AG09309 (cell line): ENCODE results near the gene ZEB2.
A peak's percentile ranks its signal among the peaks of the same experiment; 100 is the strongest.

Experiments
- DNase-seq: peaks from one replicate; pipeline ENCODE4 v3.0.0-alpha.2; 2010; ENCODE audit warnings: low read depth
- H3K4me3 ChIP-seq: 2 replicates; pipeline ENCODE4 v1.5.1; 2011; ENCODE audit warnings: mild to moderate bottlenecking, low read depth, low read length, moderate library complexity; ENCODE audit not compliant: control insufficient read depth
- CTCF ChIP-seq: IDR thresholded peaks from 2 replicates; pipeline ENCODE4 v1.5.1; 2011; ENCODE audit warnings: mild to moderate bottlenecking, low read depth, low read length, inconsistent platforms; ENCODE audit not compliant: insufficient read depth, control insufficient read depth; ENCODE audit errors: missing control alignments

Gene ZEB2

DNA sequence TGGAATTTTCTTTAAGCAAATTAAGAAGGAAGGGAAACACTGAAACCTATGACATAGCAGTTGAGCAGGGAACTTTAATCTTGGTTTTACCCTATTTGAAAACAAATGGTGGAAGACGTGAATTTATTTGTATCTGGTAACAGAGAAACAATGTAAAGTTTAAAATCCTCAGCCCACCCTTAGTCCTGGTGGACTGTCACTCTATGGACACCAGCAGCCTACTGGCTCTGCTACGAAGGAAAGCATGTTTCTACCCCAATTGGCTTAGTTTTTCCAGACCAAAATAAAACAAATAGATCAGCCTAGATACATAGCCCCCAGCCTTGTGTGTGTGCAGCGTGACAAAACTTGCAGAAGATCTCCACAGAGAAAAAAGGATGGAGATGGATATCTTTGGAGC is 7.4 kb downstream of the ZEB2 start:
- no peak for DNase-seq
- H3K4me3 ChIP-seq: no peak overlapping the region

GRCh38 chr2:144511937-144512336 is 8.0 kb downstream of the ZEB2 start:
- H3K4me3 ChIP-seq: no peak overlapping the region
- TF ChIP-seq CTCF: no peak
- no peak for DNase-seq

More for the DNA sequence above, 7.4 kb downstream of the ZEB2 start:
- no peak for TF ChIP-seq CTCF

GRCh38 chr2:144511226-144511810 is 8.6 kb downstream of the ZEB2 start:
- DNase-seq: no peak
- no peak for TF ChIP-seq CTCF
- no peak overlapping the region for H3K4me3 ChIP-seq

GRCh38 chr2:144510294-144510991 is 9.5 kb downstream of the ZEB2 start:
- no peak for DNase-seq
- TF ChIP-seq CTCF: no peak
- peak overlapping the region; percentile 4; the same call in 1 of the 2 replicates for H3K4me3 ChIP-seq

GRCh38 chr2:144509879-144510221 is 10.1 kb downstream of the ZEB2 start:
- no peak overlapping the region for H3K4me3 ChIP-seq
- no peak for TF ChIP-seq CTCF
- DNase-seq: no peak

GRCh38 chr2:144509001-144509878 is 10.7 kb downstream of the ZEB2 start:
- no peak for DNase-seq
- no peak overlapping the region for H3K4me3 ChIP-seq
- TF ChIP-seq CTCF: no peak
